ENCODE measurements around the gene PSMF1.

- TF ChIP-seq GABPA (IDR thresholded peaks at IDR 0.05; ENCODE audit: low read depth, low read length) (no peak), GABPA (CRISPR knock-in tag; IDR thresholded peaks at IDR 0.05; ENCODE audit: low read depth) (no peak), NFYB (CRISPR knock-in tag; IDR thresholded peaks at IDR 0.05) (no peak), ZNF432 (CRISPR knock-in tag; IDR thresholded peaks at IDR 0.05; ENCODE audit: borderline replicate concordance) (no peak), ZBTB1 (CRISPR knock-in tag; IDR thresholded peaks at IDR 0.05; ENCODE audit: borderline replicate concordance) (no peak)
- TF ChIP-seq, protein P1, sequence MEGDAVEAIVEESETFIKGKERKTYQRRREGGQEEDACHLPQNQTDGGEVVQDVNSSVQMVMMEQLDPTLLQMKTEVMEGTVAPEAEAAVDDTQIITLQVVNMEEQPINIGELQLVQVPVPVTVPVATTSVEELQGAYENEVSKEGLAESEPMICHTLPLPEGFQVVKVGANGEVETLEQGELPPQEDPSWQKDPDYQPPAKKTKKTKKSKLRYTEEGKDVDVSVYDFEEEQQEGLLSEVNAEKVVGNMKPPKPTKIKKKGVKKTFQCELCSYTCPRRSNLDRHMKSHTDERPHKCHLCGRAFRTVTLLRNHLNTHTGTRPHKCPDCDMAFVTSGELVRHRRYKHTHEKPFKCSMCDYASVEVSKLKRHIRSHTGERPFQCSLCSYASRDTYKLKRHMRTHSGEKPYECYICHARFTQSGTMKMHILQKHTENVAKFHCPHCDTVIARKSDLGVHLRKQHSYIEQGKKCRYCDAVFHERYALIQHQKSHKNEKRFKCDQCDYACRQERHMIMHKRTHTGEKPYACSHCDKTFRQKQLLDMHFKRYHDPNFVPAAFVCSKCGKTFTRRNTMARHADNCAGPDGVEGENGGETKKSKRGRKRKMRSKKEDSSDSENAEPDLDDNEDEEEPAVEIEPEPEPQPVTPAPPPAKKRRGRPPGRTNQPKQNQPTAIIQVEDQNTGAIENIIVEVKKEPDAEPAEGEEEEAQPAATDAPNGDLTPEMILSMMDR (CRISPR knock-in tag; IDR thresholded peaks at IDR 0.05), result no peak
- TF ChIP-seq, protein P2, sequence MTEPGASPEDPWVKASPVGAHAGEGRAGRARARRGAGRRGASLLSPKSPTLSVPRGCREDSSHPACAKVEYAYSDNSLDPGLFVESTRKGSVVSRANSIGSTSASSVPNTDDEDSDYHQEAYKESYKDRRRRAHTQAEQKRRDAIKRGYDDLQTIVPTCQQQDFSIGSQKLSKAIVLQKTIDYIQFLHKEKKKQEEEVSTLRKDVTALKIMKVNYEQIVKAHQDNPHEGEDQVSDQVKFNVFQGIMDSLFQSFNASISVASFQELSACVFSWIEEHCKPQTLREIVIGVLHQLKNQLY (CRISPR knock-in tag; IDR thresholded peaks at IDR 0.05), result no peak
Observed at GRCh38 chr20:1123666-1124065, 5.3 kb downstream of the PSMF1 start.
